ENCODE data around the gene CA7. TPM values are rescaled to one million over a fixed set of nuclear protein-coding genes. Genes with fewer than 3 reads are reported as not detected.

CA7 gene
- total and polyA plus RNA-seq, 2 donors (not counting 1 experiment from before 2014, with no cell fraction given) = not detected

DNA sequence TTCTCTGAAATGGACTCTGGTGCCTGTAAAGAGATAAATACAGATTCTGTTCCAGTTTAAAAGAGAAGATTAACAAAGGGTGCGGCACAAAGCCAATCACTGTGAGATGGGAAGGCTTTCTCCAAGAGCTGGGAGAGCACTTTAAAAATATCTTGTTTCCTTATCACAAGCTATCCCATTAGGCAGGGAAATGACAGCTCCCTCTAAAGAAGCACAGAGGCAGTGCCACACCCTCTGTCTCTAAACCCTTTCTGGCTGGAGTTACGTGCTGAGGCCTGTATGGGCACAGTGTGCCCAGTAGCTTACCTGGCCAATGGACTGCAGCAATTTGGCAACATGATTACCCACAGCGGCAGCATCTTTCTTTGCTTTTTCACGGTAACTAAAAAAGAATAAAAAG is 33.8 kb upstream of the CA7 start:
- Histone ChIP-seq H3K4me2 (ENCODE audit: extremely low read depth, insufficient read depth, low read length) (no peak overlapping the region), H3K27me3 (ENCODE audit: control insufficient read depth, insufficient read depth, low read length) (no peaks in the 10 kb centered on the region), H3K27ac (ENCODE audit: insufficient read depth, low read length) (no peak overlapping the region), H3K36me3 (ENCODE audit: control insufficient read depth, insufficient read depth, low read length) (peaks cover 3% of the 10 kb centered on the region), H3K9ac (ENCODE audit: insufficient read depth, low read length) (no peak overlapping the region), H3K79me2 (ENCODE audit: control insufficient read depth, insufficient read depth, low read length) (no peaks in the 10 kb centered on the region), H4K20me1 (ENCODE audit: control insufficient read depth, extremely low read depth, insufficient read depth, low read length) (no peaks in the 10 kb centered on the region), H3K9me3 (ENCODE audit: control insufficient read depth, insufficient read depth, low read depth, low read length) (no peaks in the 10 kb centered on the region), H3K4me1 (ENCODE audit: control insufficient read depth, extremely low read depth, insufficient read depth, low read length) (no peaks in the 10 kb centered on the region), H2AFZ (ENCODE audit: low read length) (no peak overlapping the region), H3K4me3 (replicated peaks in 1 of 4; ENCODE audit: control extremely low read depth in 1 of 4, insufficient read depth in 1 of 4, low read depth in 3 of 4, low read length in 4 of 4) (no peak overlapping the region)
- TF ChIP-seq EZH2 (IDR thresholded peaks at IDR 0.05; ENCODE audit: low read length, missing control alignments) = no peak
- TF ChIP-seq, protein P1, sequence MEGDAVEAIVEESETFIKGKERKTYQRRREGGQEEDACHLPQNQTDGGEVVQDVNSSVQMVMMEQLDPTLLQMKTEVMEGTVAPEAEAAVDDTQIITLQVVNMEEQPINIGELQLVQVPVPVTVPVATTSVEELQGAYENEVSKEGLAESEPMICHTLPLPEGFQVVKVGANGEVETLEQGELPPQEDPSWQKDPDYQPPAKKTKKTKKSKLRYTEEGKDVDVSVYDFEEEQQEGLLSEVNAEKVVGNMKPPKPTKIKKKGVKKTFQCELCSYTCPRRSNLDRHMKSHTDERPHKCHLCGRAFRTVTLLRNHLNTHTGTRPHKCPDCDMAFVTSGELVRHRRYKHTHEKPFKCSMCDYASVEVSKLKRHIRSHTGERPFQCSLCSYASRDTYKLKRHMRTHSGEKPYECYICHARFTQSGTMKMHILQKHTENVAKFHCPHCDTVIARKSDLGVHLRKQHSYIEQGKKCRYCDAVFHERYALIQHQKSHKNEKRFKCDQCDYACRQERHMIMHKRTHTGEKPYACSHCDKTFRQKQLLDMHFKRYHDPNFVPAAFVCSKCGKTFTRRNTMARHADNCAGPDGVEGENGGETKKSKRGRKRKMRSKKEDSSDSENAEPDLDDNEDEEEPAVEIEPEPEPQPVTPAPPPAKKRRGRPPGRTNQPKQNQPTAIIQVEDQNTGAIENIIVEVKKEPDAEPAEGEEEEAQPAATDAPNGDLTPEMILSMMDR (conservative IDR thresholded peaks at IDR 0.05 in 1 of 2, IDR thresholded peaks at IDR 0.05 in 1 of 2; ENCODE audit: low read depth in 1 of 2, low read length in 2 of 2) = no peak
- DNase-seq (ENCODE audit: low read depth in 2 of 2) = no peak

DNA sequence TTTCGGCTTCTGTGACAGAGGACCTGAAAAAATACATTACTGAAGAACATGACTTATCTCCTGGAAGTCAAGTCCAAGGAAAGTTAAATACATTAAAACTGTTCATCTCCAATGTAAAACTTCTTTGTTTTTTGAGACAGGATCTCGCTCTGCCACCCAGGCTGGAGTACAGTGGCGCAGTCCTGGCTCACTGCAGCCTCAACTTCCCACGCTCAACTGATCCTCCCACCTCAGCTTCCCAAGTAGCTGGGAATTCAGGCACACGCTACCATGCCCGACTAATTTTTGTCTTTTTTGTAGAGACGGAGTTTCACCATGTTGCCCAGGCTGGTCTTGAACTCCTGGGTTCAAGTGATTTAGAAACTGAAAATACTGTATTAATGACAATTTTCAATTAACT is 33.2 kb upstream of the CA7 start:
- Histone ChIP-seq H2AFZ (ENCODE audit: low read length) (no peak overlapping the region), H3K36me3 (ENCODE audit: control insufficient read depth, insufficient read depth, low read length) (no peaks in the 10 kb centered on the region), H4K20me1 (ENCODE audit: control insufficient read depth, extremely low read depth, insufficient read depth, low read length) (no peaks in the 10 kb centered on the region), H3K27me3 (ENCODE audit: control insufficient read depth, insufficient read depth, low read length) (no peaks in the 10 kb centered on the region), H3K79me2 (ENCODE audit: control insufficient read depth, insufficient read depth, low read length) (no peaks in the 10 kb centered on the region), H3K4me1 (ENCODE audit: control insufficient read depth, extremely low read depth, insufficient read depth, low read length) (no peaks in the 10 kb centered on the region), H3K4me3 (replicated peaks in 1 of 4; ENCODE audit: control extremely low read depth in 1 of 4, insufficient read depth in 1 of 4, low read depth in 3 of 4, low read length in 4 of 4) (no peak overlapping the region), H3K4me2 (ENCODE audit: extremely low read depth, insufficient read depth, low read length) (no peak overlapping the region), H3K9ac (ENCODE audit: insufficient read depth, low read length) (no peak overlapping the region), H3K27ac (ENCODE audit: insufficient read depth, low read length) (no peak overlapping the region), H3K9me3 (ENCODE audit: control insufficient read depth, insufficient read depth, low read depth, low read length) (no peaks in the 10 kb centered on the region)
- DNase-seq (ENCODE audit: low read depth in 2 of 2) = no peak
- TF ChIP-seq EZH2 (IDR thresholded peaks at IDR 0.05; ENCODE audit: low read length, missing control alignments) = no peak
- TF ChIP-seq, protein P1 (conservative IDR thresholded peaks at IDR 0.05 in 1 of 2, IDR thresholded peaks at IDR 0.05 in 1 of 2; ENCODE audit: low read depth in 1 of 2, low read length in 2 of 2) = no peak

DNA sequence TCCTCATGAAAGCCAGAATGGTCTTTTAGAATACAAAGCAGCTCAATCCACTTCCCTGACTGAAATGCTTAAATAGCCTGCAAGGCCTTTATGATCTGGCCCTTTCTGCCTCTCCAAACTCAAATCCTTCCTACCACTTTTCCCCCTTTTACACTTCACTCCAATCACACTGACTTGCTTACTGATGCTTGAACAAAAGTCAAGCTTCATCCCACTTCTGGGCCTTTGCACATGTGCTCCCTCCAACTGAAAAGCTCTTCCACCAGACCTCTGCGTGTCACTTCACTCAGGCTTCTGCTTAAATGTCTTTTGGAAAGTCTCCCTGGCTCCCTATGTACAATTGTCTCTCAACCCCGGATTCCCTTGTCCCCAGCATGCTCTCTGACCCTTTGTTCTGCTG is 29.5 kb upstream of the CA7 start:
- H2AFZ ChIP-seq (ENCODE audit: low read length) = no peak overlapping the region
- DNase-seq (ENCODE audit: low read depth in 2 of 2) = no peak
- H3K27ac ChIP-seq (ENCODE audit: insufficient read depth, low read length) = no peak overlapping the region
- H3K36me3 ChIP-seq (ENCODE audit: control insufficient read depth, insufficient read depth, low read length) = peaks cover 1% of the 10 kb centered on the region
- H3K4me1 ChIP-seq (ENCODE audit: control insufficient read depth, extremely low read depth, insufficient read depth, low read length) = no peaks in the 10 kb centered on the region
- H3K4me3 ChIP-seq (replicated peaks in 1 of 4; ENCODE audit: control extremely low read depth in 1 of 4, insufficient read depth in 1 of 4, low read depth in 3 of 4, low read length in 4 of 4) = no peak overlapping the region
- H3K9me3 ChIP-seq (ENCODE audit: control insufficient read depth, insufficient read depth, low read depth, low read length) = no peaks in the 10 kb centered on the region
- H3K4me2 ChIP-seq (ENCODE audit: extremely low read depth, insufficient read depth, low read length) = no peak overlapping the region
- no peaks in the 10 kb centered on the region for H4K20me1 ChIP-seq (ENCODE audit: control insufficient read depth, extremely low read depth, insufficient read depth, low read length)
- no peaks in the 10 kb centered on the region for H3K79me2 ChIP-seq (ENCODE audit: control insufficient read depth, insufficient read depth, low read length)
- no peak for TF ChIP-seq EZH2 (IDR thresholded peaks at IDR 0.05; ENCODE audit: low read length, missing control alignments)
- TF ChIP-seq, protein P1 (conservative IDR thresholded peaks at IDR 0.05 in 1 of 2, IDR thresholded peaks at IDR 0.05 in 1 of 2; ENCODE audit: low read depth in 1 of 2, low read length in 2 of 2) = no peak
- no peaks in the 10 kb centered on the region for H3K27me3 ChIP-seq (ENCODE audit: control insufficient read depth, insufficient read depth, low read length)
- no peak overlapping the region for H3K9ac ChIP-seq (ENCODE audit: insufficient read depth, low read length)

All from fibroblast of lung (primary cell).